HG02884 (cell line): Measurements from ENCODE around the gene CACNA1I.

ENCODE experiments used
- ATAC-seq: cut with Tn5 transposase; IDR thresholded peaks from one replicate; pipeline ENCODE4 v1.9.1; 2021; ENCODE audit warnings: mild to moderate bottlenecking, moderate library complexity; ENCODE audit not compliant: unreplicated experiment

CACNA1I gene

DNA sequence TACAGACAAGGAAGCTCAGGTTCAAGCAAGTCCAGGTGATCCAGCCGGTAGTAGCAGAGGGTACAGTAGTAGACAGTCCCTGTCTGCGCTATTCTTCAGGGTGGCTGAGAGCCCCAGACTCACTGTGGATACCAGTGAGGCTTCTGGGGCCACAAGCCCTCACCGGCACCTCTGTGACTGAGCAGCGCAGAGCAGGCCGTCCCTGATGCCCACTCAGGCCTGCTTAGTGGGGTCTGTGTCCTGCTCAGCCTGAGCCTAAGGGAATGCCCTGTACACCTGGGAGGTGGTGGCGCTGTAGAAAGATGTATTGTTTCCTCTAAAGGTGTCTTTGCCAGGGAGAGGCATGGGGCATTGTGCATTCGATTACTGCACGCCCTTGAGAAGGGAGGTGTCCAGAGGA is 143.8 kb downstream of the CACNA1I start:
- no peak for ATAC-seq

DNA sequence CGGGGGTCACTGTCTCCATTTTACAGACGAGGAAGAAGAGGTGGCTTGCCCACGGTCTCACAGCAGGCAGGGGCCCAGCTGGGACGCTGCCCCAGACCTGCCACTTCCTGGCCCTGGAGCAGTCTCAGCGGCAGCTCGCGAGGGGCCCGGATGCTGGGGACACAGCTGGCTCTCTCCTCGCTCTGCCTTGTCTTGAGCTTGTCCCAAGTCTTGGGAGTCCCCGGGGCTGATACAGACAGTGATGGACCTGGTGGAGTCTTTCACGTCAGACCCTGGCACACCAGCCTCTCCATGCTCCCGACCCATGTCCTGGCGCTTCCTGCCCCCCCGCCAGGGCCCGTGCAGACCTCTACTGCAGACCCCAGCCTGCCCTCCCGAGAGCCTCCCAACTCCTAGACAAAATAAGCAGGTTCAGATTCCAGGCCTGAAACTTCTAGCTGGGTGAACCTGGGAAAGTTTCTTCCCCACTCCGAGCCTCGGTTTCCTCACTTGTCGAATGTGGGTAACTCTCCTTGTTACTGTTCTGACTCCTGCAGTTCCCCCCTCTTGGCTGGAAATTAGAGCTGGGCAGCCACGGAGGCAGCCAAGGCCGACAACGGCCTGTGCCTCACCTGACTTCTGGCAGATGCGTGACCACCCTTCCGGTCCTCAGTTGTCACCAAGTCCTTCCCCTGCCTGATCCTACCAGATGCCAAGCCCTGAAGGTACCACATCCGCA is 145.4 kb downstream of the CACNA1I start:
- no peak for ATAC-seq

DNA sequence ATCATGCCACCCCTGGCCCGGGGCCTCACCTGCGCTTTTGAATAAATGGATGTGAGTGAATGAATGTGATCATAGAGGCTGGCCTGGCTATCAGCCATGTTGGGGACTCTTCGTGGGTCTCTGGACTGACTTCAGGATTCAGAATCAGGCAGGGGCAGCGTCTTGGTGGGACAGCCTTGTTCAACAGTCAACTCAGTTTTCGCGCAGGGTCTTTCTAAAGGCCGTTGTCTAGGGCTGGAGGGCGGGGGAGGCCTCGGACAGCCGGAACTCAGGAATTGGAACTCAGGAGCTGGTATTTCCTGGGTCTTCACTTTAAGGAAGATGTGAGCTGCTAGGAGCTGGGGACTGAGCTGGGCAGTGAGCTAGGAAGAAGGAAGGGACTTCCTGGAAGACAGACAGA is 146.0 kb downstream of the CACNA1I start:
- ATAC-seq: no peak

DNA sequence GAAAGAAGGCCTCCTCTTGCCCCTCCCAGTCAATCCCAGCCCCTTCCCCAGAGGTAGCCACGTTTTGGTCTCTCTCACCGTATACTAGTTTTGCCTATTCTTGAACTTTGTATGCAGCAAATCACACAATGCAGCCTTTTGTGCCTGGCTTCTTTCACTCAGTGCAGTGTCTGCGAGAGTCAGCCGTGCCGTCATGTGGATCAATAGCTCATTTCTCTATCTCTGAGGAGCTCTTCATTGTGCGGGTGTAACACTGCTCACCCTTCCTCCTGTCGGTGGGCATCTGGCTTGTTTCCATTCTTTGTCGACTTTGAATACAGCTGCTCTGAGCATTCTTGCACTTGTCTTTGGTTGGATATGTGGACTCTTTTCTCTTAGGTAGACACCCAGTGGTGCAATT is 146.5 kb downstream of the CACNA1I start:
- no peak for ATAC-seq

DNA sequence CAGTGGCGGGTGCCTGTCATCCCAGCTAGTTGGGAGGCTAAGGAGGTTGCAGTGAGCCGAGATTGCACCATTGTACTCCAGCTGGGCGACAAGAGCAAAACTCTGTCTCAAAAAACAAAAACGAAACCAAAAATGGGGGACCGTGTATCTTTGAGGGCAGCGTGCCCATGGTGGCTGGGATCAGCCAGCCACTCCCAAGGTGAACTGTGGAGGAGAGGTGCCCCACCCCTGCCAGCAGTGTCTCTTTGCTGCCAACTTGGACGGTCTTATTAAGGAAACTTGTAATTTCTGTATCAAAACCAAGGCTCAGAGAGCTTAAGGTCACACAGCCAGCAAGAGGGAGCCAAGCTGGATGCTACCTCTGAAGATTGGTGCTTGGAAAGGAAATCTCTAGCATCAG is 147.7 kb downstream of the CACNA1I start:
- no peak for ATAC-seq

DNA sequence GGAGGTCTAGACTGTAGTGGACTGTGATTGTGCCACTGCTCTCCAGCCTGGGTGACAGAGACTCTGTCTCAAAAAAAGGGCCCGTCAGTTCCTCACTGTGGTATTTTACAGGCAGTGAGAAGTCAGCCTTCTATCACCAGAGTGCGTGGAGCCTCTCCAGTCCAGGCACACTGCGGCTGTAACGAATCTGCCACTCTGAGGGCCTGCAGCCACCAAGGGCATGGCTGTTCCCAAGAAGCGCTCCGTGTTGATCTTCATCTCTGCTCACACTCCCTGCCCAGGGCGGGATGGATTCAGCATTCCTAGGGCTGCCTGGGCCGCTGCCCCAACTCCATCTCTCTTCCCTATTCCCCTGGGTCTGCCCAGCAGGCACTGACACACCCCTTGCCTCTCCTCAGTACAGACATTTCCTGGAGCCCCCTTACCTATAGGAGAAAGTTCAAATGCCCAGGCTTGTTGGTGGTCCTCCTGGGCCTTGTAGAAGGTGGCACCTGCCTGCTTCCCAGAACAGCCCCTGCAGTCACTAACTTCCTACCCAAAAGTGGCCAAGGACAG is 148.4 kb downstream of the CACNA1I start:
- ATAC-seq: no peak

DNA sequence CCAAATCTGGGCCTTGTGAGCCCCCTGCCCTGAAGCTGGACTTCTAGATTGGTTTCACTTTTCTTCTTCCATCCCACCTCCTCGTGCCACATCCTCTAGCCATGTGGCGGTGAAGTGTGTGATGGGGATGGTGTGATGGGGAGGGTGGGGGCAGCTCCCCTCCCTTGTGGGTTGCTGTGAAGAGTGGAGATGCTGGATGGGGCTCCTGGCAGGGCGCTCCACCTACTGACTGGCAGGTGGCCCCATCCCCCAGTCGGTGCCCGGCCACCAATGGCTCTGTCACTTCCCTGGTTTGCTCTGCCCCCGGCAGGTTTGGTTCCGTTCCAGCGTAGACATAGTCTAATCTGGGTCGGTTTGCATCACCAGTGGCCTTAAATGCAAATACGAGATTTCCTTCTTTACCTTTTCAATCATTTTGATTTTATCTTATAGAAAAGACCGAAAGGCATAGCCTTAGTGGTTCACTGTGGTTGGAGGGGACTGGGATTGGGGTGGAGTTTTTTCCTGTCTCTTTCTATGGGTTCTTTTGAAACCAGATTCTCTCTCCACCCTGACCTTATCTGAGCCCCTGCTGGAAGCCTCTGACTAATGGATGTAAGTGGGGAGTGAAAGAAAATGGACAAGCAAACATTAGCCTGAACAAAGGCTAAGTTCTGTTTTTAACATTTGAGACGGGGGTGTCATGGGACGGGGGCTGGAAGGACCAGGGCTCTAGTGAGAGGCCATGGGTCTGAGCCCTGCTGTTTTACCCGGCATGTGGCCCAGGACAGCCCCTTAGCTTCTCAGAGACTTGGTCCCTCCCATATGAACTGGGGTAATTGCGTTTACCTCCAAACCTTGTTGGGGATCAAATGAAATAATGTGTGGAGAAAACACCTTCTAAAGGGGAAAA is 149.3 kb downstream of the CACNA1I start:
- ATAC-seq: no peak

DNA sequence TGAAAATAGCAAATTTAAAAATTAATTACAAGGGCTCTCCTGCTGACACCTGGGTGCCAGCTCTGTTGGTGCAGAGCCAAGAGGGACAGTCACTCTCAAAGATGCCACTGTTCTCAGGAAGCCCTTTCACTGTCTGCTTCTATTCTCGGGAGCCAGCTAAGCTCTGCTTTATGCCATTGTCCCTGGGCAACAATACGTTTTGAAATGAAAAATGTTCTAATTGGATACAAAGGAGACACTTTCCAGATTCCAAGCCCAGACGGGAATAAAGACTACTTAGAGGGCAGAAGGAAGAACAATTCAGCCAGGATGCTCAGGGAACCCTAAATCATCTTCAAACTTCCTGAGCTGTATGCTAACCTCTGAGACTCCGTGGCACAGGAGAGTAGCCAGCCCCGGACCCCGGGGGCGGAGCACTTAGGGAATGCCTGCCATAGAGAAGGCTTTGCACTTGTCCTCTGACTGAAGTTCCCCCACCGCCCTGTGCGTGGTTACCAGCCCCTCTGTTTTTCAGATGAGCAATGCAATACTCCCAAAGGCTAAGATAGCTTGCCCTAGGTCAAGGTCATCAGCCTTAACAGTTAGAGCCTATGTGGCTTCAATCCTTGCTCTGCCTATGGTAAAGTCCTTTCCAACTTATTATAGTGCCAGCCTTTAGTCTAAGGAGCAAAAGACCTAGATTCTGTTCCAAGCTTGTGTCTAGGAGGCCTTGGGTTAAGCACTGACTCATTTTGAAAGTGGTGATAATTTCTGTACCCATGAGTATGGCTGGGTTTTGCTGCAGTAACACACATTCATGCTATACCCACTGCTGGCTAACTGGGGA is 150.9 kb downstream of the CACNA1I start:
- ATAC-seq: no peak

DNA sequence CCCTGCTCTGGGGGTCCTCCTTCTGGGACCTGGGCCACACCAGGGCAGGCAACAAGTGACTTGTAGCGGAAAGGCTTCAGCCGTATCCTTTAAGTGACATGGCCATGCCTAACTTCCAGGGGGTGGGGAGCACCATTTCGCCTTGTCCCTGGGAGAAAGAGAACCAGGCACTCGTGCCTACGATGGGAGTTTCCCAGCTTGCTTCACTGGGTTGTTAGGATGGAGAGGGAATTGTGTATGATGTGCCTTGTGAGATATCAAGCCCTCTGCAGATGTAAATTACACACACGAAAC is 151.4 kb downstream of the CACNA1I start:
- no peak for ATAC-seq

DNA sequence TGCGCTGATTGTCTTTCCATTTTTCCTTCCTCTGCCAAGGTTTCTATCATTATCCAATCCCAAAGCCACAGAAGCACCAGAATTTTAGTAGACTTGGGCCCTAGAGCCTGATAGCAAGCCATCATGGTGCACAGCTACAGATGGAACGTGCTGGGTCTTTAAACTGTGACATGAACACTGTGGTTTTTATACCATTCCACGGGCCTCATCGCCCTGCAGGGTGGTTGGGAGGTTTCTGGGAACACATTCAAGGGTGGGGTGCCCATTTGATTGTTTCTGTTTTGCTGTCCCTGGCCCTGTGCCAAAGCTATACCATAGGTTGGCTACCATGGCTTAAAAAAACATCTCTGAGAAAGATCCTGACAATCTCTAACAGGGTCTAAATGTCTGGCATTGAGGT is 151.9 kb downstream of the CACNA1I start:
- no peak for ATAC-seq

DNA sequence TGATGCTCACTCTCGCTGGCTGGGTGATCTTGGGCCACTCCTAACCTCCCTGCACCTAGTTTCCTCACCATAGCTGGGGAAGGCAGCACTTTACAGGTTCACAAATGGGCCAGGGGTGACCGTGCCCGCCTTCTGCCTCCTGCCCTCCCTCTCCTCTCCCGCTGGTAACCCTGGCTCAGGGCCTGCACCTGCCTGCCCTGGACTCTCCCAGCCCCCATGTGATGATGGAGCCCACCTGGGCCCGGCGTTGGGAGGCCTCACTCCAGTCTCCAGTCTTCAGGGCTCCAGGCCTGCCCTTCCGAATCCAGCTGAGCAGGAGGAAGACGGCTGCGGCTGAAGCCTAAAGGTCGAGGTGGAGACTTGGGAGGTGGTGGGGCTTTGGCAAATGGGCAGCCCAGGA is 152.9 kb downstream of the CACNA1I start:
- no peak for ATAC-seq

DNA sequence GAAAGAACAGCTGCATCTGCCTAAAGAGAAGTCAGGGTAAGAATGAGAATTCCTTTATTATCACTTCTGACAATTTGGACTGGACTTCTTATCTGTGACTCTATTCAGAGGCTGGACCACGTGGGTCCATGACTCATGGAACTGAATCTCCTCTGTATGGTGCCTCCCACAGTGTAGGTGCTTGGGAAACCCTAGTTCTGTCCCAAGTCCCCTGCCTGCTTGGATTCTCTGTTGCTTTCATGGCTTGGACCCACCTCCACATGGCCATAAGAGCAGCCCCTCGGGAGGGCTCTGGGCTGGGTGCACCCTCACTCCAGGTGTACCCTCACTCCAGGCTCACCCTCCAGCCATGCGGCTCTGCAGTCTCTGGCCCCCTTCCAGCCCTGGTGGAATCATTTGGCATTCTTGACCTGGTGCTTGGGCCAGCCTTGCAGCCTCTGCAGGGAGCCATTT is 153.4 kb downstream of the CACNA1I start:
- ATAC-seq: no peak

DNA sequence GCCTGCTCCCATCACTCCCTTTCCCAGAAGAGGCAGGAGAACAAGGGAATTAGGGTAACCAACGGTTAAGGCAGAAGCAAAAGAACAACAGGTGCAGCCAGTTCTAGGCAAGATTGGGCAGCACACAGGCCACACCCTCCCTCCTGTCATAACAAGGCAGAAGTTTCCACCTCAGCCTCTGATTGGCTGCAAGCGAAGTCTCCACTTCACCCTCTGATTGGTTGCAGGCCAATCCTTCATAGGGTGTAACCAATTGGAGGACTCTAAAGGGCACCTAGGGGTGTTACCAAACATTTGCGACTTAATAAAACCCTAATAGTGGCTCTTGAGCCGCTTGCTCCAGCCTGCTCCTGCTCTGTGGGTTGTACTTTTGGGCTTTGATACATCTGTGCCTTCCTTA is 153.8 kb downstream of the CACNA1I start:
- ATAC-seq: no peak

DNA sequence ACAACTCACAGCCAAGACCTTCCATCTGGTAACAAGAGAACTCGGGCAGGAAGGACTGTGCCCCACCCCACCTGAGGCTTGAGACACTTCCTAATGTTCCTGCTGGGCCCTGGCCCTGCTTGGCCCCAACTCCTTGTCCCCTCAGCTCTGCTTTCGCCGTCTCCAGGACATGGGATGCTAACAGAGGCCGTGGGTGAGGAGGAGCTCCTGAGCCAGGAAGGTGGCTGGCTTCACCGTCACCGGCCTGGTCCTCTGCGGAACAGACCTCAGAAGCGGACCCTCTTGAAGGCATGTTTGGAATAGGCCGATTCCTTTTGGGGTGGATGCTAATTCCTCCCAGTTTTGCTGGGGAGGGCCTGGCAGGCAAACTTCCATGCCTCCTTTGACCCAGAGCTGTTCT is 154.3 kb downstream of the CACNA1I start:
- ATAC-seq: no peak

DNA sequence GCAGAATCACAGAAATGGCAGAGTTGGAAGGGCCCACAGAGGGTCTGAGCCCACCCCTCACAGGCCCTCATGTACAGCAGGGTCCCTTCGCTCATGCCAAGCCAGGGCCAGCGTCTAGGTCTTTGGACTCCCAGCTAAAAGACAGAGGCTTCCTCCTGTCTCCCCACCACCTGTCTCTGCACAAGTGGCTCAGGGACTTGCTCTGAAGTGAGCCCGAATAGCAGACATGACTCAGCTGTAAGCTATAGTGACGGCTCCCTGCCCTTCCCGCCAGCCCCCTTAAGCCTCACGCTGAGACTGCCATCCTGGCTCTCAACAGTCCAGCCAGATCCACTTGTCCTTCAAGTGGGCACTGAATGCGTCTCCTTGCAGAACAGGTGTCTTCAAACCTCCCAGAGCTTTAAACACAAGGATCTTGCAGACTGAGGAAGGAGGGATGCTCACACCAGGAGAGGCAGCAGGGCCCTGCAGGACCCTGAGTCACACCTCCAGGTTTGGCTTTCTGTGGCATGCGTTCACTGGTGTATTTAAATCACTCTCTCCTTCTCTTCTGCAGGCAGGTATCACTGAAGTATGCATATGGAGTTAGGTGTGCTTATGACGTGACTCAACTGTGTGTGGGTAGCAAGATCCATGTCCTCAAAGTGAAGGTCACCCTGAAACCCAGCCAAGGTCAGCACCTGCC is 154.9 kb downstream of the CACNA1I start:
- ATAC-seq: no peak

DNA sequence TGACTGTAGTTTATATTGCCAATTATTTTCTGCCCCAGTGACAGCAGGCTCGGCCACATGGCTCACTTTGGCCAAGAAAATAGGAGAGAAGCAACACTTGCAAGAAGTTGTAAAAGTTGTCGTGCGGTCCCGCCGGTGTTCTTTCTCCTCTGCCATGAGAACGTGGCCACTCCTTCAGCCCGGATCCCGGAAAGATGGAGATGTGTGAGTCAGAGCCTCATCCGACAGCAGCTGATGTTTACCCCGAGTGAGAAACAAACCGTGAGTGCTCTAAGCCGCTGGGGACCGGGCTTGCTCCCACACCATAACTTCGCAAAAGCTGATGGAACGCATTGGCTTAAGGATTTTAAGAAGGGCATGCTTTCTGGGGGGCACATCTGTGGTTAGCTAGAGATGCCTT is 157.0 kb downstream of the CACNA1I start:
- ATAC-seq: no peak

DNA sequence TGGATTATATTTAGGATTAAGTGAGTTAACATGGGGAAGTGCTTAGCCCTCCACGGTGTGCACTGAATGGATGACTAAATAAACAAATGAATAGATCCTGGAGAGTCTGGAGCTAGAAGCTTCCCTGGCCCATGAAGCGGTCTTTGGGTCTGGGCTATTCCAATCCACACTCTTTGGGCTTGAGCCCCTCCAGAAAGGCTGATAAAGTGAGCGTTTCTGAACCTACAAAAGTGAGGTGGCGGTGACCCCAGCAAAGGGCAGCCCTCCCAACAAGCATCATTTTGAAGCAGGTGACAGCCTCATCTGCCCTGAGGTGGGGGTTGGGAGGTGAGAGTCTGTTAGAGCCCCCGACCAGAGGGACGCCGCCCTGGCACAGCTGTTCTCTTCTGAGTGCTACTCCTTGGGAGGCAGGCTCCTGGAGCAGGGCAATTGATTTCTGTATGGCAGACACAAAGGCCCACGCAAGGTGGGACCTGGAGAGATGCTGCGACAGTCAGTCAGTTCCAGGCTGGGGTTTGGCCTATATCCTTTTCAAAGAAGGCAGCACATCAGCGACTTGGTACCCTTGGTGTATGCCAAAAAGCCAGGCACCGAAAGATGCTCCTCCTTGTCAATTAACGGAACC is 157.8 kb downstream of the CACNA1I start:
- ATAC-seq: no peak

DNA sequence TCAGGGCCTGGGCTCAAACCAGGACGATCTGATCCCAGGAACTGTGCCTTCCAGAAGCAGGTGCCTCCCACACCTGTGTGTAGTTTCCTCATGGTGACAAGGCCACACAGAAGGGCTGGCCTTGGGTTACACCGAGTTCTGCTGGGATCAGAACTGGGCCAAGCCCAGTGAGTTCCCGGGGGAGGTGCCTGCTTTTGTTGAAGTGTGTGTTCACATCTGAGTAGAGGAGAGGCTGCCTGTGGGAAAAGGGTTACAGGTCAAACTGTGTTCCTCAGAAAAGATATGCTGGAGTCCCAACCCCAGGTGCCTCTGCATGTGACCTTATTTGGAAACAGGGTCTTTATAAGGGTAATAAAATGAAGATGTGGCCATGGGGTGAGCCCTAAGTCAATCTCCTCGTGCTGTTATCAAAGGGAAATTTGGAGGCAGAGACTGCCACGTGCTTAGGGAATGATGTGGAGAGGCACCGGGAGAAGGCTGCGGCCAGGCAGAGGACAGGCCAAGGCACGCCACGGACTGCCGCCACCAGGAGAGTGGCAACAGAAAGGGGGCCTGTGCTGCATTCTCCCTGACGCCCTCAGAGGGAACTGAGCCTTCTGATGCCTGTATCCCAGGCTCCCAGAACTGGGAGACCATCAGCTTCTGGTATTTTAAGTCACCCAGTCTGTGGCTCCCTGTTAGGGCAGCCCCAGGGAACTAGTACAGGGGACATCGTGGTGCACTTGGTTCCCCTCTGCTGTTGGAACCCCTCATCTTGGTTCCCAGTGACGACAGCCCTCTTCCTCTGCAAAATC is 158.8 kb downstream of the CACNA1I start:
- no peak for ATAC-seq

DNA sequence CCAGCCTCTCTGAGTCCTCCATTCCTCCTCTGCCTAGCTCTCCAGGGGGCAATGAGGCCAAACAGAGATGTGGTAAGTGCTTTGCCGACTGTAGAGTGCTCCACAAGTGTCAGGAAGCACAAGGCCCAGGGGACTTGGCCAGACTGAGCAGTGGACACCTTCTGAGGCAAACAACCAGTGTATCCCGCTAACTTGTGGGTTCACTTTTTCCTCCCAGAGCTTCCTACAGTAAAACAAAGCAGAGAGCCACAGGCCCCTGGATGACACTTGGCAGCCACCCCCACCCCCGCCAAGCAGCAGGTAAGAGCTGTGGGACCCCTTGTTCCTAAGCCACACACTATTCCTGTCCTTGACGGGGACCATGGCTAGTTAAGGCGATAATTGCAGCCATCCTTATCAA is 160.9 kb downstream of the CACNA1I start:
- no peak for ATAC-seq
